MM.1S (cell line): ENCODE data around the gene FGFR4.

ENCODE experiments used
- DNase-seq: peaks from one replicate; pipeline ENCODE4 v3.0.0-alpha.2; 2015
- H2AFZ ChIP-seq: fragments of 300-600 bp; sonication (generic); 2 replicates; pipeline ENCODE4 v1.6.0; 2016; ENCODE audit warnings: antibody characterized with exemption, low read length
- H3F3A ChIP-seq: fragments of 300-600 bp; sonication (generic); 2 replicates; pipeline ENCODE4 v1.6.1; 2016; ENCODE audit warnings: mild to moderate bottlenecking, antibody characterized with exemption, low read length, moderate library complexity, mixed read lengths; ENCODE audit not compliant: insufficient read depth
- H3K27ac ChIP-seq: fragments of 300-600 bp; sonication (generic); 2 replicates; pipeline ENCODE4 v1.5.1; 2016; ENCODE audit warnings: mild to moderate bottlenecking, low read length
- H3K27me3 ChIP-seq: fragments of 300-600 bp; sonication (generic); replicated peaks from 2 replicates; pipeline ENCODE4 v1.6.0; 2016; ENCODE audit warnings: low read length; ENCODE audit not compliant: insufficient read depth
- H3K36me3 ChIP-seq: fragments of 300-600 bp; sonication (generic); replicated peaks from 2 replicates; pipeline ENCODE4 v1.6.1; 2016; ENCODE audit warnings: mild to moderate bottlenecking, low read length, mixed read lengths; ENCODE audit not compliant: insufficient read depth
- H3K4me1 ChIP-seq: fragments of 300-600 bp; sonication (generic); 2 replicates; pipeline ENCODE4 v1.6.1; 2016; ENCODE audit warnings: low read length, mixed read lengths
- H3K4me2 ChIP-seq: fragments of 300-600 bp; sonication (generic); 2 replicates; pipeline ENCODE4 v1.6.0; 2016; ENCODE audit warnings: low read depth, low read length
- H3K4me3 ChIP-seq: fragments of 300-600 bp; sonication (generic); 2 replicates; pipeline ENCODE4 v1.5.1; 2016; ENCODE audit warnings: low read length, mixed read lengths
- H3K79me2 ChIP-seq: fragments of 300-600 bp; sonication (generic); 2 replicates; pipeline ENCODE4 v1.6.1; 2016; ENCODE audit warnings: mixed run types, low read length, mixed read lengths
- H3K9ac ChIP-seq: fragments of 300-600 bp; sonication (generic); 2 replicates; pipeline ENCODE4 v1.6.1; 2016; ENCODE audit warnings: low read length, mixed read lengths
- H3K9me2 ChIP-seq: fragments of 300-600 bp; sonication (generic); replicated peaks from 2 replicates; pipeline ENCODE4 v1.6.1; 2016; ENCODE audit warnings: mild to moderate bottlenecking, low read length, mixed read lengths; ENCODE audit not compliant: insufficient read depth
- H3K9me3 ChIP-seq: fragments of 300-600 bp; sonication (generic); replicated peaks from 2 replicates; pipeline ENCODE4 v1.6.1; 2016; ENCODE audit warnings: mild to moderate bottlenecking, low read length, mixed read lengths; ENCODE audit not compliant: insufficient read depth
- H4K20me1 ChIP-seq: fragments of 300-600 bp; sonication (generic); 2 replicates; pipeline ENCODE4 v1.6.1; 2016; ENCODE audit warnings: mild to moderate bottlenecking, low read length, moderate library complexity, mixed read lengths; ENCODE audit not compliant: insufficient read depth
- CTCF ChIP-seq: fragments of 300-600 bp; sonication (generic); IDR thresholded peaks from 2 replicates; pipeline ENCODE4 v1.5.1; 2016; ENCODE audit warnings: antibody characterized with exemption, low read length, mixed read lengths
- EZH2 ChIP-seq: fragments of 300-600 bp; sonication (generic); optimal IDR thresholded peaks from 2 replicates; pipeline ENCODE3; 2017; ENCODE audit warnings: low read depth, mild to moderate bottlenecking, antibody characterized with exemption, low read length, mixed read lengths
- EZH2phosphoT487 ChIP-seq: fragments of 300-600 bp; sonication (generic); IDR thresholded peaks from 2 replicates; pipeline ENCODE4 v1.6.1; 2018; ENCODE audit warnings: antibody characterized with exemption, low read length

Gene FGFR4

GRCh38 chr5:177093082-177093712, 6.5 kb downstream of the FGFR4 start:
- Histone ChIP-seq H3K9ac (no peak overlapping the region), H3K36me3 (no peaks in the 10 kb centered on the region), H3K9me3 (no peaks in the 10 kb centered on the region), H3K9me2 (no peaks in the 10 kb centered on the region), H3K27me3 (peaks cover 24% of the 10 kb centered on the region), H3K27ac (no peak overlapping the region), H3K4me1 (no peaks in the 10 kb centered on the region), H3K4me3 (no peak overlapping the region), H3K4me2 (no peak overlapping the region), H3K79me2 (no peaks in the 10 kb centered on the region), H2AFZ (no peak overlapping the region), H4K20me1 (no peaks in the 10 kb centered on the region), H3F3A (no peaks in the 10 kb centered on the region)
- TF ChIP-seq EZH2phosphoT487 (no peak), CTCF (no peak), EZH2 (no peak)
- no peak for DNase-seq

- no peak overlapping the region for H2AFZ ChIP-seq
- H3K9me3 ChIP-seq, result no peaks in the 10 kb centered on the region
- H3K9ac ChIP-seq, result no peak overlapping the region
- H3K4me2 ChIP-seq, result no peak overlapping the region
- H3K27ac ChIP-seq, result no peak overlapping the region
- H3K9me2 ChIP-seq, result no peaks in the 10 kb centered on the region
- no peaks in the 10 kb centered on the region for H4K20me1 ChIP-seq
- H3F3A ChIP-seq, result no peaks in the 10 kb centered on the region
- peaks cover 24% of the 10 kb centered on the region for H3K27me3 ChIP-seq
- DNase-seq, result no peak
- H3K36me3 ChIP-seq, result no peaks in the 10 kb centered on the region
- H3K4me1 ChIP-seq, result no peaks in the 10 kb centered on the region
- TF ChIP-seq CTCF (no peak), EZH2 (no peak), EZH2phosphoT487 (no peak)
- H3K4me3 ChIP-seq, result no peak overlapping the region
- H3K79me2 ChIP-seq, result no peaks in the 10 kb centered on the region
These were observed 7.1 kb downstream of the FGFR4 start for GRCh38 chr5:177093803-177094202.

DNA sequence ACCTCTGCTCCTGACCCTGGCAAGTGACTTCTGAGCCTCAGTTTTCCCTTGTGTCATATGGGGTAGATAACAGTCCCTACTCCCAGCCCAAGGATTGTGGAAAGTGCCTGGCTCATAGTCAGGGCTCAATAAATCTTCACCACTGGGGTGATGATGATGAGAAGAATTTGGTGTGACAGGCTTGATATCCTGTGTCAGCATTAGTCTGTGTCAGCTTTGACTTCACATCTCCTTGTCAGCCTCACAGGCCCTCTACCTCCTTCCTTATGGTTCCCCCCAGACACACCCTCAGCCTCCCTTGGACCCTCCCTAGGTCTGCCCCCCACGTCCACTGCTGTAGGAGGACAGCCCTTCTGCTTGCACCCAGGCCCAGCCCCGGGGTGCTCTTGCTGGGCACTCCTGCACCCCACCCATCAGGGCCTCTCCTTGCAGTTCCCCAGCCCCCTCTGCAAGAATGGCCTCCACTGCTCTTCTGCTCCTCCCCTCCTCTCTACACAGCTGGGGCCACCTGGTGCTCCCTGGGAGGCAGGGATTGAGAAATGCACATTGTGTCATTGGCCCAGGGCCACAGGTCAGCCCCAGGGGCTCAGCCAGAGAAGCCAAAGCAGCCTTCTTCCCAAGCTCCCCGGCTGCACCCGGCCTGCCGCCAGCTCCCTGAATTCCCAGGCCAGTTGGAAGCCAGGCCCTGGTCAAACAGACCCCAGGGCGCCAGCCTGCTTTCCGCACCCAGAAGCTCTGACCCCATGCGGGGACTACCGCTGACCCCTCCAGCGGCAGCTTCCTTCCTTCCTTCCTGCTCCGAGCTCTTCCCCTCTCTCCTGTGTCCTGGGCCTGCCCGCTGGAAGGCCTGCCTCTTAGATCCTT, 7.7 kb downstream of the FGFR4 start:
- Histone ChIP-seq H3K9ac (no peak overlapping the region), H3K79me2 (no peaks in the 10 kb centered on the region), H3K9me3 (no peaks in the 10 kb centered on the region), H3K4me2 (no peak overlapping the region), H2AFZ (no peak overlapping the region), H3K9me2 (no peaks in the 10 kb centered on the region), H3K4me1 (no peaks in the 10 kb centered on the region), H3K4me3 (no peak overlapping the region), H3F3A (no peaks in the 10 kb centered on the region), H4K20me1 (no peaks in the 10 kb centered on the region), H3K27me3 (peaks cover 24% of the 10 kb centered on the region), H3K36me3 (no peaks in the 10 kb centered on the region), H3K27ac (no peak overlapping the region)
- no peak for DNase-seq
- no peak for TF ChIP-seq CTCF
- TF ChIP-seq EZH2phosphoT487, result no peak
- no peak for TF ChIP-seq EZH2
